ENCODE results near the gene ACO2.
"Not testable (repeated sequence)": the region's sequence is repeated elsewhere in the genome, so short reads cannot be mapped to it uniquely, and the experiment has no call there.

The ACO2 gene

DNA sequence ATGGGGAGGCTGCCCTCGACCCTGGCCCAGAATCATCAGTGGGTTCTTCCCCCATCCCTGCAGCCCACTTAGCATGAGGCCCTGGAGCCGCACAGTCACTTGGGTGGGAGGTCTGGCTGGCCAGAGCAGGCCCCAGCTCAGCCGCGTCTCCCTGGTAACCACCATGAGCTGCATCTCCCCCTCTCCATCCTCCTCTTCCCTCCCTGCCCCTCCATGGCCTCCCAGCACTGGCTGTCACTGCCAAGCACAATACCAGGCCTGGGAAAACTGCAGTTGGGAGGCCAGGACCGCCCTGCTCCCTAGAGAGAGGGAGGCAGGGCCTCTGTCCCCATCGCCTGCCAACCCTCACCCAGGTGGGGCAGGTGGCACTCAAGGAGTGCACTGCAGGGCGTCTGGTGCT, 99.9 kb downstream of the ACO2 start:
- DNase-seq (ENCODE audit: low read depth), result no peak

DNA sequence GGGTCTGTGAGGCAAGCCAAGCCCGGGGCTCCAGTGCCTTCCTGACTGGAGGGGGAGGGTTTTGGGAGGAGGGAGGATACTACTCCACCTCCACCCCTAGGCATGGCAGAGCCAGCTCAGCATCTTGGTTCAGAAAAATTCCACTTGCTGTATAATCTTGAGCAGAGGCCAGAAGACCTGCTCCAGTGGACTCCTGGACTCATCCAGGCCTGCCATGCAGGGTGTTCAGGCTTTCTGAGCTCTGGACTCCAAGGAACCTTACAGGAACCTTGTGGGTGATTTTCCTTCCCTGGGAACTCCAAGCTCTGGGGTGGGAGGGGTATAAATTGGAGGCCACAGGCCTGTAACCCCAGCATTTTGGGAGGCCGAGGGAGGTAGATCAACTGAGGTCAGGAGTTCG, 101.3 kb downstream of the ACO2 start:
- DNase-seq (ENCODE audit: low read depth), result no peak

DNA sequence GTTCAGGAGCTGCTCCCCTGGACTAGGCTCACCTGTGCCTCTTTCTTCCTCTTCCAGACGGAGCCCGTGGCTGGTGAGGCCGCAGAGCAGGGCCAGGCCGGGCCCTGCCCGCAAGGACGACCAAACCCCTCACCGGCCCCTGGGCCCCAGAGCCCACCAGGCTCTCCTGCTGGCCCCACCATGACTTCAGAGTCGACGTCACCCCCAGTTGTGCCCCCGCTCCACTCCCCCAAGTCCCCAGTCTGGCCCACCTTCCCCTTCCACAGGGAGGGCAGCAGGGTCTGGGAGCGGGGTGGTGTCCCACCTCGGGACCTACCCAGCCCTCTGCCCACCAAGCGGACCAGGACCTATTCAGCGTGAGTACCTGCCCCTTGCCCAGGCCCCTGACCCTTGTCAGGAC, 102.9 kb downstream of the ACO2 start:
- DNase-seq (ENCODE audit: low read depth), result no peak

GRCh38 chr22:41572305-41572704, 103.4 kb downstream of the ACO2 start:
- not testable (repeated sequence) for DNase-seq (ENCODE audit: low read depth)

DNA sequence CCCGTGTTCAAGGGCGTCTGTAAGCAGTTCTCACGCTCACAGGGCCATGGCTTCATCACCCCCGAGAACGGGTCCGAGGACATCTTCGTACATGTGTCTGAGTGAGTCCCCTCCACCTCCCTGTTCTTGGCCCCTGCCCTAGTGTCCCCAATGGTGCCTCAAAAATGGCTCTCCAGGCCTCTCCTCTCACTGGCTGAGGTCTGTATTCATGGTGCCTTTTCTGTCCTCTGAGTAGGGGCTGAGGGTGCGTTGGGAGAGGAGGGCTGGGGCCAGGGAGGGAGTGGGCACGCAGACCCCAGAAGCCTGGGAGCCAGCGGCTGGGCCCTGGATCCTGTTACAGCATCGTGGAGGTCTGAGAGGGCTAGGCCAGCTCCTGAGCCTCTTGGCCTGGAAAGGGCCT, 104.8 kb downstream of the ACO2 start:
- DNase-seq (ENCODE audit: low read depth), result no peak

- DNase-seq (ENCODE audit: low read depth), result no peak
Measured at GRCh38 chr22:41574847-41575381, 106.0 kb downstream of the ACO2 start.

DNA sequence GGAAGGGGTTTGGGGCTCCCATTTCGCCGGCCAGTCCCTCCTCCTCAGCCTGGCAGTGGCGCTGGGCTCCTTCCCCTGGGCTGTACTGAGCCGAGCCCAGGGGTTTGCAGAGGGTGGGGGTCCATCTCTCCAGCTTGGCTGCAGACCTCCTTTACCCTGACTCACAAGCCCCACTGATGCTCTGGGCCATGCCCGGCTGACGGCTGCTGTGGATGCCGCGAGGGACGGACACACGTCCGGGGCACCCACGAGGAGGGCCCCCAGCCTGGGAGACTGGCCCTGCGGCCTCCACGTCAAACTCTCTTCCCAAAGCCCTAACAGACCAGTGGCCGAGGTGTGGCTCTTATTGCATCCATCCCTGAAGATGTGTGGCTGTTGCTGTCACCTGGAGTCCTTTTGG, 106.6 kb downstream of the ACO2 start:
- DNase-seq (ENCODE audit: low read depth), result no peak

DNA sequence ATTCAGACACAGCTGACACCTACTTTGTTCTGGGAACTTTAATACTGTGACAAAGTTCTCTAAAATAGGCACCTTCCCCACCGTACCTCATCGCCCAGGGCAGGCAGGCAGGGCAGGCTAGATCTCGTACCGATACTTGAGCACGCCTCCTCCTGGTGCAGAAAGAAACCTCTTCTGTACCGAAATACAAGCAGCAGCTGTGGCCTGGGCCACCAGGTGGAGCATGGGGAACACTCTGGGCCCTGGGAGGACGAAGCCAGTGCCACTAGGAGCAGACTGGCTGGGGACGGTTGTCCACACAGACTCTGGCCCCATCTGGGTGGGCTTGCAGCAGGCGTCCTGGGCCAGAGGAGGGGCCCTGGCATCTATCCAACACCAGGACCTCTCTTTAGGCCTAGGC, 108.0 kb downstream of the ACO2 start:
- no peak for DNase-seq (ENCODE audit: low read depth)

GRCh38 chr22:41578114-41578513, 109.2 kb downstream of the ACO2 start:
- no peak for DNase-seq (ENCODE audit: low read depth)
